Liver (tissue), 9 donors: ENCODE measurements around the gene HOXB2. TPM values are rescaled to one million over a fixed set of nuclear protein-coding genes. Genes with fewer than 3 reads are reported as not detected.
A peak's percentile ranks its signal among the peaks of the same experiment; 100 is the strongest.

Experiments used
- DNase-seq: peaks from one replicate; pipeline ENCODE4 v3.0.0-alpha.2; 2017; ENCODE audit warnings: low spot score
- H3K27ac ChIP-seq, 2 donors: one replicate each; pipeline ENCODE4 v1.7.0; 2013; ENCODE audit warnings: inconsistent platforms in 2 of 2, low read length in 2 of 2, control low read depth in 1 of 2, low read depth in 1 of 2, mild to moderate bottlenecking in 1 of 2
- H3K27me3 ChIP-seq, 4 donors: one replicate each; pipeline versions ENCODE4 v1.6.1 to v1.7.0; 2013; ENCODE audit warnings: low read length in 3 of 4, inconsistent platforms in 1 of 4, mild to moderate bottlenecking in 1 of 4, moderate library complexity in 1 of 4; ENCODE audit not compliant: control insufficient read depth in 4 of 4, insufficient read depth in 4 of 4
- H3K36me3 ChIP-seq, 4 donors: one replicate each; pipeline versions ENCODE4 v1.6.1 to v1.7.0; 2013; ENCODE audit warnings: low read length in 3 of 4, mild to moderate bottlenecking in 3 of 4, low read depth in 1 of 4, moderate library complexity in 1 of 4; ENCODE audit not compliant: control insufficient read depth in 4 of 4, insufficient read depth in 3 of 4
- H3K4me1 ChIP-seq, 4 donors: one replicate each; pipeline versions ENCODE4 v1.6.1 to v1.7.0; 2013; ENCODE audit warnings: low read length in 3 of 4, mild to moderate bottlenecking in 3 of 4, moderate library complexity in 1 of 4; ENCODE audit not compliant: control insufficient read depth in 4 of 4, insufficient read depth in 4 of 4
- H3K4me3 ChIP-seq, 3 donors: one replicate each; pipeline versions ENCODE4 v1.6.1 to v1.7.0; 2013; ENCODE audit warnings: low read length in 3 of 3, control low read depth in 1 of 3, low read depth in 1 of 3, mild to moderate bottlenecking in 1 of 3
- H3K9ac ChIP-seq, 2 donors: one replicate each; pipeline ENCODE4 v1.7.0; 2013; ENCODE audit warnings: low read length in 2 of 2, mild to moderate bottlenecking in 2 of 2, moderate library complexity in 2 of 2, control low read depth in 1 of 2, low read depth in 1 of 2
- H3K9me3 ChIP-seq, 4 donors: one replicate each; pipeline versions ENCODE4 v1.6.1 to v1.7.0; 2013; ENCODE audit warnings: low read length in 3 of 4; ENCODE audit not compliant: control insufficient read depth in 4 of 4
- CTCF ChIP-seq: fragments of 150-350 bp; IDR thresholded peaks from 2 replicates; pipeline ENCODE4 v1.5.1; 2017; ENCODE audit warnings: improper control_type of control experiment, low read depth, low read length; ENCODE audit not compliant: missing input control
- EGR1 ChIP-seq, 2 donors: IDR thresholded peaks; 2 replicates each; pipeline ENCODE4 v1.6.1; 2016 to 2018; ENCODE audit warnings: antibody characterized with exemption in 2 of 2, low read depth in 2 of 2
- FOXA1 ChIP-seq: IDR thresholded peaks from 2 replicates; pipeline ENCODE4 v1.6.1; 2016; ENCODE audit warnings: antibody characterized with exemption
- FOXA2 ChIP-seq: IDR thresholded peaks from 2 replicates; pipeline ENCODE4 v1.6.1; 2016; ENCODE audit warnings: antibody characterized with exemption
- GABPA ChIP-seq, 2 donors: IDR thresholded peaks in 1 of 2; conservative IDR thresholded peaks in 1 of 2; 2 replicates each; pipeline ENCODE4 v1.6.1; 2016; ENCODE audit warnings: antibody characterized with exemption in 2 of 2, mild to moderate bottlenecking in 1 of 2, moderate library complexity in 1 of 2
- HNF4A ChIP-seq, 2 donors: conservative IDR thresholded peaks; 2 replicates each; pipeline ENCODE4 v1.6.1; 2016; ENCODE audit warnings: antibody characterized with exemption in 2 of 2, mild to moderate bottlenecking in 2 of 2
- HNF4G ChIP-seq: IDR thresholded peaks from 2 replicates; pipeline ENCODE4 v1.6.1; 2016; ENCODE audit warnings: antibody characterized with exemption
- JUND ChIP-seq, 2 donors: IDR thresholded peaks; 2 replicates each; pipeline ENCODE4 v1.6.1; 2016; ENCODE audit warnings: antibody characterized with exemption in 2 of 2
- NR2F2 ChIP-seq: IDR thresholded peaks from 2 replicates; pipeline ENCODE4 v1.6.1; 2016; ENCODE audit warnings: antibody characterized with exemption
- RAD21 ChIP-seq, 2 donors: IDR thresholded peaks; 2 replicates each; pipeline ENCODE4 v1.6.1; 2016; ENCODE audit warnings: antibody characterized with exemption in 2 of 2, mild to moderate bottlenecking in 2 of 2
- REST ChIP-seq: IDR thresholded peaks from 2 replicates; pipeline ENCODE4 v1.6.1; 2016; ENCODE audit warnings: antibody characterized with exemption, mild to moderate bottlenecking
- RXRA ChIP-seq, 2 donors: IDR thresholded peaks; 2 replicates each; pipeline ENCODE4 v1.6.1; 2017 to 2018; ENCODE audit warnings: antibody characterized with exemption in 2 of 2, mild to moderate bottlenecking in 1 of 2
- SP1 ChIP-seq: IDR thresholded peaks from 2 replicates; pipeline ENCODE4 v1.6.1; 2018; ENCODE audit warnings: antibody characterized with exemption, mild to moderate bottlenecking
- TAF1 ChIP-seq: conservative IDR thresholded peaks from 2 replicates; pipeline ENCODE4 v1.6.1; 2016; ENCODE audit warnings: antibody characterized with exemption, mild to moderate bottlenecking
- YY1 ChIP-seq: IDR thresholded peaks from 2 replicates; pipeline ENCODE4 v1.6.1; 2016; ENCODE audit warnings: antibody characterized with exemption, mild to moderate bottlenecking
- WGBS: extraction: QIAGEN DNeasy Blood & Tissue Kit; methylation state at CpG from one replicate; pipeline ENCODE4 v1.1.7; 2013; 5-methylcytosine and 5-hydroxymethylcytosine counted together
- polyA plus RNA-seq, 2 donors: library from polyadenylated mRNA; stranded (reverse) in 1 of 2; unstranded in 1 of 2; fragments of 200-250 nt in 1 of 2; fragments of >200 nt in 1 of 2; fragmentation: Nextera tagmentation in 1 of 2; extraction: Ambion mirVana in 1 of 2; gene quantifications; one replicate each; pipeline versions ENCODE4 v1.2.1 to v1.2.3, GENCODE V29; 2013 to 2015
- total RNA-seq, 2 donors: library from RNA; depleted of rRNA; stranded (reverse); fragments of >200 nt; gene quantifications; one replicate each; pipeline ENCODE4 v1.2.3, GENCODE V29; 2014
- TF ChIP-seq, protein P1 (sequence below): IDR thresholded peaks from 2 replicates; pipeline ENCODE4 v1.6.1; 2016; ENCODE audit warnings: antibody characterized with exemption
- TF ChIP-seq, protein P2 (sequence below): IDR thresholded peaks from 2 replicates; pipeline ENCODE4 v1.6.1; 2016; ENCODE audit warnings: antibody characterized with exemption
- TF ChIP-seq, protein P3 (sequence below): IDR thresholded peaks from 2 replicates; pipeline ENCODE4 v1.6.1; 2016; ENCODE audit warnings: antibody characterized with exemption
- donor health status: healthy.
- donor health status: healthy.
- donor health status: healthy.
- donor health status: healthy.
- donor health status: healthy.

Gene HOXB2
- total and polyA plus RNA-seq, 4 donors = 0.67 to 2.5 (median 1.8) TPM

DNA sequence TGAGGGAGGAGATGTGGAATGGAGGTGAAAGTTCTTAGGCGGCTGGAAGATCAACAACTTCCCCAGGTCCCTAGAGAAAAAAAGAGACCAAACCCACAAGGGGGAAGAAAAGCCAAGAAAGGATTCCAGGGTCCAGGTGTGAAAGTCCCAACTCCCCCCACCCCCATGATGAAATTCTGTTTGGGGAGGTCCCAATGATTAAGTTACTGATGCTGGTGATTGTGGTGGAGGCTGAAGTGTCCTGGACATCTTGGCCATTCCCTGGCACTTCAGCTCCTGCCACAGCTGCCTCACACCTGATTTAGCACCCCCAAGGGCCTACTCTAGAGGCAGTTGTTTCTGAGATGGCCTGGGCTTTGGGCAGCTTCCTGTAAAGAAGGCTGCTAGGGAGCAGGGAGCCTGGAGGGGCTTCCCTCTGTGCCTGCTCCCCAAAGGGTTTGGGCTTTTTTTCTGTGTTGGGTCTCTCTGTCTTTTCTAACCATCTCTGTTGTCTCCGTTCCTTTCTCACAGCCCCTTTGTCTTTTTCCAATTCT, 20.2 kb upstream of the HOXB2 start:
- no peak for DNase-seq
- Histone ChIP-seq H3K9ac (no peak overlapping the region), H3K27me3 (peaks cover 3 to 21% (median 11%) of the 10 kb centered on the region in 4 donors), H3K4me3 (no peak overlapping the region), H3K27ac (peak overlapping the region; percentile 43 to 70), H3K36me3 (no peaks in the 10 kb centered on the region), H3K4me1 (peaks cover 0 to 2% (median 0%) of the 10 kb centered on the region in 4 donors), H3K9me3 (no peaks in the 10 kb centered on the region)
- no peak for TF ChIP-seq TAF1
- no peak for TF ChIP-seq JUND (IDR thresholded peaks at IDR 0.05)
- TF ChIP-seq YY1 = no peak
- no peak for TF ChIP-seq RAD21 (IDR thresholded peaks at IDR 0.05)
- TF ChIP-seq, protein P1, sequence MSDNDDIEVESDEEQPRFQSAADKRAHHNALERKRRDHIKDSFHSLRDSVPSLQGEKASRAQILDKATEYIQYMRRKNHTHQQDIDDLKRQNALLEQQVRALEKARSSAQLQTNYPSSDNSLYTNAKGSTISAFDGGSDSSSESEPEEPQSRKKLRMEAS = no peak
- TF ChIP-seq REST = no peak
- TF ChIP-seq HNF4G = no peak
- TF ChIP-seq FOXA1 = no peak
- TF ChIP-seq, protein P2, sequence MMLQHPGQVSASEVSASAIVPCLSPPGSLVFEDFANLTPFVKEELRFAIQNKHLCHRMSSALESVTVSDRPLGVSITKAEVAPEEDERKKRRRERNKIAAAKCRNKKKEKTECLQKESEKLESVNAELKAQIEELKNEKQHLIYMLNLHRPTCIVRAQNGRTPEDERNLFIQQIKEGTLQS = no peak
- TF ChIP-seq EGR1 (IDR thresholded peaks at IDR 0.05; ENCODE audit: low read depth in 2 of 2) = no peak
- TF ChIP-seq HNF4A (conservative IDR thresholded peaks at IDR 0.05) = no peak
- 36% methylated on average over 2 of the region's 2 CpGs for WGBS

- no peak for DNase-seq
- Histone ChIP-seq H3K36me3 (no peaks in the 10 kb centered on the region), H3K9me3 (no peaks in the 10 kb centered on the region), H3K4me1 (peaks cover 0 to 2% (median 0%) of the 10 kb centered on the region in 4 donors), H3K27ac (peak overlapping the region; percentile 43 to 70), H3K9ac (no peak overlapping the region), H3K27me3 (peaks cover 3 to 15% (median 8%) of the 10 kb centered on the region in 4 donors), H3K4me3 (peak overlapping the region in 1 of 3 donors; percentile 31)
- WGBS = 20% methylated on average over 73 of the region's 73 CpGs
- no peak for TF ChIP-seq HNF4A (conservative IDR thresholded peaks at IDR 0.05)
- TF ChIP-seq RXRA (IDR thresholded peaks at IDR 0.05) = no peak
- no peak for TF ChIP-seq NR2F2
- no peak for TF ChIP-seq GABPA (IDR thresholded peaks at IDR 0.05 in 1 of 2, conservative IDR thresholded peaks at IDR 0.05 in 1 of 2)
- no peak for TF ChIP-seq SP1
- no peak for TF ChIP-seq JUND (IDR thresholded peaks at IDR 0.05)
- TF ChIP-seq, protein P3, sequence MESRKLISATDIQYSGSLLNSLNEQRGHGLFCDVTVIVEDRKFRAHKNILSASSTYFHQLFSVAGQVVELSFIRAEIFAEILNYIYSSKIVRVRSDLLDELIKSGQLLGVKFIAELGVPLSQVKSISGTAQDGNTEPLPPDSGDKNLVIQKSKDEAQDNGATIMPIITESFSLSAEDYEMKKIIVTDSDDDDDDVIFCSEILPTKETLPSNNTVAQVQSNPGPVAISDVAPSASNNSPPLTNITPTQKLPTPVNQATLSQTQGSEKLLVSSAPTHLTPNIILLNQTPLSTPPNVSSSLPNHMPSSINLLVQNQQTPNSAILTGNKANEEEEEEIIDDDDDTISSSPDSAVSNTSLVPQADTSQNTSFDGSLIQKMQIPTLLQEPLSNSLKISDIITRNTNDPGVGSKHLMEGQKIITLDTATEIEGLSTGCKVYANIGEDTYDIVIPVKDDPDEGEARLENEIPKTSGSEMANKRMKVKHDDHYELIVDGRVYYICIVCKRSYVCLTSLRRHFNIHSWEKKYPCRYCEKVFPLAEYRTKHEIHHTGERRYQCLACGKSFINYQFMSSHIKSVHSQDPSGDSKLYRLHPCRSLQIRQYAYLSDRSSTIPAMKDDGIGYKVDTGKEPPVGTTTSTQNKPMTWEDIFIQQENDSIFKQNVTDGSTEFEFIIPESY = no peak
- TF ChIP-seq FOXA2 = no peak
- TF ChIP-seq EGR1 (IDR thresholded peaks at IDR 0.05; ENCODE audit: low read depth in 2 of 2) = no peak
- TF ChIP-seq, protein P2 = no peak
- TF ChIP-seq YY1 = no peak
- TF ChIP-seq CTCF = no peak
- TF ChIP-seq FOXA1 = no peak
- no peak for TF ChIP-seq RAD21 (IDR thresholded peaks at IDR 0.05)
- TF ChIP-seq, protein P1 = no peak
These were observed 19.5 kb upstream of the HOXB2 start for GRCh38 chr17:48564188-48565021.
